ENCODE results near the gene RASSF7.

DNA sequence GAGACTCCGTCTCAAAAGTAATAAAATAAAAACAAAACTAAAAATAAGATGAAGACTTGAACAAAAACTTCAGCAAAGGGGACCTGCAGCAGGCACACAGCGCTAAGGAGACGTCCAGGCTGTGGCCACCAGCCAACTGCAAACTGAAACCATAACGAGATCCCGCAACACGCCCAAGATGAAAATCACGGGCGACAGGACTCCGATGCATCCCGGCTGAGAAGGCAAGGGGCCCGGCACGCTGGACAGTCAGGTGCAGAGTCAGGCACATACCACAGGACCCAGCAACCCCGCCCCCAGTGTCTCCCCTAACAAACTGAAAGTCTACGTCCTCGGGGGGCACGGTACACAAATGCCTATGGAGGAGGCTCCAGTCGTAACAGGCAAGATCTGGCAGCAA lies 34.6 kb upstream of the RASSF7 start:
- TF ChIP-seq, protein P1, sequence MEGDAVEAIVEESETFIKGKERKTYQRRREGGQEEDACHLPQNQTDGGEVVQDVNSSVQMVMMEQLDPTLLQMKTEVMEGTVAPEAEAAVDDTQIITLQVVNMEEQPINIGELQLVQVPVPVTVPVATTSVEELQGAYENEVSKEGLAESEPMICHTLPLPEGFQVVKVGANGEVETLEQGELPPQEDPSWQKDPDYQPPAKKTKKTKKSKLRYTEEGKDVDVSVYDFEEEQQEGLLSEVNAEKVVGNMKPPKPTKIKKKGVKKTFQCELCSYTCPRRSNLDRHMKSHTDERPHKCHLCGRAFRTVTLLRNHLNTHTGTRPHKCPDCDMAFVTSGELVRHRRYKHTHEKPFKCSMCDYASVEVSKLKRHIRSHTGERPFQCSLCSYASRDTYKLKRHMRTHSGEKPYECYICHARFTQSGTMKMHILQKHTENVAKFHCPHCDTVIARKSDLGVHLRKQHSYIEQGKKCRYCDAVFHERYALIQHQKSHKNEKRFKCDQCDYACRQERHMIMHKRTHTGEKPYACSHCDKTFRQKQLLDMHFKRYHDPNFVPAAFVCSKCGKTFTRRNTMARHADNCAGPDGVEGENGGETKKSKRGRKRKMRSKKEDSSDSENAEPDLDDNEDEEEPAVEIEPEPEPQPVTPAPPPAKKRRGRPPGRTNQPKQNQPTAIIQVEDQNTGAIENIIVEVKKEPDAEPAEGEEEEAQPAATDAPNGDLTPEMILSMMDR (conservative IDR thresholded peaks at IDR 0.05; ENCODE audit: low read depth, low read length), result no peak
- TF ChIP-seq EZH2 (IDR thresholded peaks at IDR 0.05; ENCODE audit: low read length, unreplicated experiment), result no peak
